NCI-H2196 treated with DMSO at 0.1 percent for 48 hours (cell line): ENCODE results near the gene RNF220.

ENCODE experiments used
- DNase-seq: peaks from one replicate; lab custom pipeline; 2025; ENCODE audit not compliant: unreplicated experiment; lab: John Stamatoyannopoulos, UW

The RNF220 gene

GRCh38 chr1:44405031-44405797 lies at the start of gene RNF220:
TSS of gene RNF220 (plus strand) at chr1:44405255.
- peak; percentile 39 for DNase-seq

- no peak for DNase-seq
Observed at GRCh38 chr1:44355582-44356305, 49.3 kb upstream of the RNF220 start.

GRCh38 chr1:44357710-44358109 lies 47.3 kb upstream of the RNF220 start:
- no peak for DNase-seq

GRCh38 chr1:44359234-44359935 lies 45.7 kb upstream of the RNF220 start:
- DNase-seq: no peak

- DNase-seq: no peak
Observed at GRCh38 chr1:44361478-44361877, 43.6 kb upstream of the RNF220 start.

GRCh38 chr1:44366371-44366975 lies 38.6 kb upstream of the RNF220 start:
- DNase-seq: no peak

GRCh38 chr1:44367944-44368343 lies 37.1 kb upstream of the RNF220 start:
- no peak for DNase-seq

GRCh38 chr1:44368471-44369151 lies 36.4 kb upstream of the RNF220 start:
- DNase-seq: no peak

- DNase-seq: no peak
Observed at GRCh38 chr1:44371206-44371605, 33.8 kb upstream of the RNF220 start.

- no peak for DNase-seq
Observed at GRCh38 chr1:44375547-44375946, 29.5 kb upstream of the RNF220 start.

GRCh38 chr1:44377925-44378784 lies 26.9 kb upstream of the RNF220 start:
- DNase-seq: peak; percentile 12

- DNase-seq: no peak
Observed at GRCh38 chr1:44380666-44381177, 24.3 kb upstream of the RNF220 start.

- no peak for DNase-seq
Observed at GRCh38 chr1:44388551-44388950, 16.5 kb upstream of the RNF220 start.

GRCh38 chr1:44389437-44389836 lies 15.6 kb upstream of the RNF220 start:
- DNase-seq: no peak

- peak; percentile 6 for DNase-seq
Observed at GRCh38 chr1:44390277-44390676, 14.8 kb upstream of the RNF220 start.

- no peak for DNase-seq
Observed at GRCh38 chr1:44401256-44402228, 3.5 kb upstream of the RNF220 start.

- no peak for DNase-seq
Observed at GRCh38 chr1:44405798-44406736, 1.0 kb downstream of the RNF220 start.
